Measurements from ENCODE around the gene PTPN1.

Gene PTPN1

GRCh38 chr20:50493881-50494253 is 16.3 kb upstream of the PTPN1 start:
- H3K9ac ChIP-seq (ENCODE audit: low read length): no peak overlapping the region
- H3K27ac ChIP-seq (ENCODE audit: low read depth, low read length, poor library complexity, severe bottlenecking): no peak overlapping the region
- peaks cover 6% of the 10 kb centered on the region for H3K4me1 ChIP-seq (ENCODE audit: insufficient read depth, low read length, severe bottlenecking)
- H2AFZ ChIP-seq (ENCODE audit: low read length): no peak overlapping the region
- no peaks in the 10 kb centered on the region for H3K79me2 ChIP-seq (ENCODE audit: insufficient read depth, low read length)
- no peaks in the 10 kb centered on the region for H3F3A ChIP-seq (ENCODE audit: insufficient read depth, low read length)
- H3K9me2 ChIP-seq (ENCODE audit: low read depth, low read length): no peaks in the 10 kb centered on the region
- H3K9me3 ChIP-seq (ENCODE audit: low read length): no peaks in the 10 kb centered on the region
- peaks cover 8% of the 10 kb centered on the region; the same call in 1 of the 2 replicates for H3K27me3 ChIP-seq (ENCODE audit: insufficient read depth, low read length)
- H3K36me3 ChIP-seq (ENCODE audit: insufficient read depth, low read length): no peaks in the 10 kb centered on the region; the same call in 1 of the 2 replicates
- H3K4me3 ChIP-seq (ENCODE audit: low read depth, low read length, poor library complexity, severe bottlenecking): no peak overlapping the region
- H4K20me1 ChIP-seq (ENCODE audit: insufficient read depth, low read length): no peaks in the 10 kb centered on the region
- no peak for TF ChIP-seq EZH2 (IDR thresholded peaks at IDR 0.05; ENCODE audit: borderline replicate concordance, low read length)
- TF ChIP-seq CTCF (IDR thresholded peaks at IDR 0.05; ENCODE audit: low read length): no peak
- H3K4me2 ChIP-seq (ENCODE audit: low read length): no peak overlapping the region

GRCh38 chr20:50494428-50494827 is 15.8 kb upstream of the PTPN1 start:
- H2AFZ ChIP-seq (ENCODE audit: low read length): no peak overlapping the region
- no peak overlapping the region for H3K4me2 ChIP-seq (ENCODE audit: low read length)
- H3K27ac ChIP-seq (ENCODE audit: low read depth, low read length, poor library complexity, severe bottlenecking): no peak overlapping the region
- peaks cover 6% of the 10 kb centered on the region for H3K4me1 ChIP-seq (ENCODE audit: insufficient read depth, low read length, severe bottlenecking)
- H3K4me3 ChIP-seq (ENCODE audit: low read depth, low read length, poor library complexity, severe bottlenecking): no peak overlapping the region
- H3K79me2 ChIP-seq (ENCODE audit: insufficient read depth, low read length): no peaks in the 10 kb centered on the region
- peaks cover 8% of the 10 kb centered on the region; the same call in 1 of the 2 replicates for H3K27me3 ChIP-seq (ENCODE audit: insufficient read depth, low read length)
- H3K9ac ChIP-seq (ENCODE audit: low read length): no peak overlapping the region
- no peaks in the 10 kb centered on the region for H3K9me3 ChIP-seq (ENCODE audit: low read length)
- H3K9me2 ChIP-seq (ENCODE audit: low read depth, low read length): no peaks in the 10 kb centered on the region
- H3K36me3 ChIP-seq (ENCODE audit: insufficient read depth, low read length): no peaks in the 10 kb centered on the region; the same call in 1 of the 2 replicates
- TF ChIP-seq EZH2 (IDR thresholded peaks at IDR 0.05; ENCODE audit: borderline replicate concordance, low read length) (no peak), CTCF (IDR thresholded peaks at IDR 0.05; ENCODE audit: low read length) (no peak)
- H4K20me1 ChIP-seq (ENCODE audit: insufficient read depth, low read length): no peaks in the 10 kb centered on the region
- no peaks in the 10 kb centered on the region for H3F3A ChIP-seq (ENCODE audit: insufficient read depth, low read length)

DNA sequence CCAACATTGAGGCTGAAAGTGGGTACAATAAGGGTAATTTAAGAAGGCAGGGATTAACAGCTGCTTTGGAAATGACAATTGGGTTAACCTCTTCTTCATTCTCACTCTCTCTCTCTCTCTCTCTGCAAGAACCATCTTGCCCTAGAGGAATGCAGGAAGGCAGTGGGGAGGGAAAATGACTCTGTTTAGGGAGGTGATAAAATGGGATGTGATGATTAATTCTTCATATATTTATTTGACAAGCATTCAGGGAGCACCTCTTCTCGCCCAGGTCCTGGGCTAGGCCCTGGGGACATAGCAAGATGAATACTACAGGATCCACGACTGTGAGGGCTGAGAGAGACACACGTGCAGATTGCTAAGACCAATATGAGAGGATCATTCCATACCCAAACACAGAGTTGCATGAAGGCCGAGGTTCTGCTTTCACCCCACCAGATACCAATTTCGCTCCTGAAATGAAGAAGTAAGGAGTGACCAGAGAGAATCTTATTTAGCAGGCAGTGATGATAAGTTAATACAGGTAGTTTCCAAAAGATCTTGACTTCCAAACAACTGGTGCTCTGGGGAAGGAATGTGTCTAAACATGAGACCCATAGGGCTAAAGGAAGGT is 13.3 kb upstream of the PTPN1 start:
- Histone ChIP-seq H3K27me3 (ENCODE audit: insufficient read depth, low read length) (peaks cover 8% of the 10 kb centered on the region; the same call in 1 of the 2 replicates), H3K9me3 (ENCODE audit: low read length) (no peaks in the 10 kb centered on the region), H3F3A (ENCODE audit: insufficient read depth, low read length) (no peaks in the 10 kb centered on the region), H3K9me2 (ENCODE audit: low read depth, low read length) (no peaks in the 10 kb centered on the region), H4K20me1 (ENCODE audit: insufficient read depth, low read length) (no peaks in the 10 kb centered on the region), H3K4me1 (ENCODE audit: insufficient read depth, low read length, severe bottlenecking) (peaks cover 8% of the 10 kb centered on the region), H3K27ac (ENCODE audit: low read depth, low read length, poor library complexity, severe bottlenecking) (no peak overlapping the region), H3K79me2 (ENCODE audit: insufficient read depth, low read length) (no peaks in the 10 kb centered on the region), H2AFZ (ENCODE audit: low read length) (no peak overlapping the region), H3K4me3 (ENCODE audit: low read depth, low read length, poor library complexity, severe bottlenecking) (no peak overlapping the region), H3K9ac (ENCODE audit: low read length) (no peak overlapping the region), H3K4me2 (ENCODE audit: low read length) (no peak overlapping the region), H3K36me3 (ENCODE audit: insufficient read depth, low read length) (no peaks in the 10 kb centered on the region; the same call in 1 of the 2 replicates)
- TF ChIP-seq CTCF (IDR thresholded peaks at IDR 0.05; ENCODE audit: low read length): no peak
- TF ChIP-seq EZH2 (IDR thresholded peaks at IDR 0.05; ENCODE audit: borderline replicate concordance, low read length): no peak
